Stimulated activated CD8-positive, alpha-beta memory T cell treated with anti-CD3 and anti-CD28 coated beads, Interleukin-4, amount 100 ng/mL, for 24 hours (primary cell): ENCODE results near the gene NUDT22.

ENCODE experiments used
- DNase-seq: peaks from one replicate; pipeline ENCODE4 v3.0.0-alpha.2; 2020; ENCODE audit warnings: low read depth

Gene NUDT22

GRCh38 chr11:64207256-64208085 lies 18.6 kb upstream of the NUDT22 start:
- peak; percentile 81 for DNase-seq

- DNase-seq, result no peak
These were observed 17.8 kb upstream of the NUDT22 start for GRCh38 chr11:64208086-64208795.

- DNase-seq, result no peak
These were observed 17.1 kb upstream of the NUDT22 start for GRCh38 chr11:64208796-64209562.

GRCh38 chr11:64209563-64209843 lies 16.6 kb upstream of the NUDT22 start:
- DNase-seq, result no peak

- no peak for DNase-seq
These were observed 15.6 kb upstream of the NUDT22 start for GRCh38 chr11:64210301-64211020.

DNA sequence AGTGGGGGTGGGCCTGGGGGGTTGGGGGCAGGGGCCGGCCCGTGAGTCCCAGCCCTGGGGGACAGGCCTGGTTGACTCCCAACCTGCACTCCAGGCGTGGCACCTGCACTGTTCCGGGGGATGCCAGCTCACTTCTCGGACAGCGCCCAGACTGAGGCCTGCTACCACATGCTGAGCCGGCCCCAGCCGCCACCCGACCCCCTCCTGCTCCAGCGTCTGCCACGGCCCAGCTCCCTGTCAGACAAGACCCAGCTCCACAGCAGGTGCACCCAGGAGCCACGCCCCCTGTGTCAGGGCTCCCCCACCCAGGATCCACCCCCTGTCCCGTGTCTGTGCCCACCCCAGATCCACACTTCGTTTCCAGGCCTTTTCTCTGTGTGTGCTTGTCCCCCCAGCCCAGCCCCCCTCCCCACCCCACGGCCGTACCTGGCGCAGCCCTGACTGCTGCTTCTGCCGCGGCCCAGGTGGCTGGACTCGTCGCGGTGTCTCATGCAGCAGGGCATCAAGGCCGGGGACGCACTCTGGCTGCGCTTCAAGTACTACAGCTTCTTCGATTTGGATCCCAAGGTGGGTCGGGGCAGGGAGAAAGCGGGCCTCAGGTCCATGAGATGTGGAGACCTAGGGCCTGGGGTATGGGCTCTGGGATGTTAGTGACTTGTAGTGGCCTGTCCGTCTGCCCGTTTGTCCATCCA lies 14.7 kb upstream of the NUDT22 start:
- DNase-seq, result no peak

- no peak for DNase-seq
These were observed 9.2 kb upstream of the NUDT22 start for GRCh38 chr11:64216879-64217278.

- no peak for DNase-seq
These were observed 7.3 kb upstream of the NUDT22 start for GRCh38 chr11:64218628-64219353.

DNA sequence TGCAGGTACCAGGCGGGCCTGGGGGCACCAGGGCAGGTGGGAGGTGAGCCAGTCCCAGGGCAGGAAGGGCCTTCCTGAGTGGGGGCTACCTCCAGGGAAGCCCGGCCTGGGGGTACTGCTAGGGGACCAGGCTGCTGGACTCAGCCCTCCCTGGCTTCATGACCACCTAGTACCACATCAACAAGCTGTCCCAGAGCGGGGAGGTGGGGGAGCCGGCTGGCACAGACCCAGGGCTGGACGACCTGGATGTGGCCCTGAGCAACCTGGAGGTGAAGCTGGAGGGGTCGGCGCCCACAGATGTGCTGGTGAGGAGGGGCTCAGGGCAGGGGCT lies 6.8 kb upstream of the NUDT22 start:
- no peak for DNase-seq

DNA sequence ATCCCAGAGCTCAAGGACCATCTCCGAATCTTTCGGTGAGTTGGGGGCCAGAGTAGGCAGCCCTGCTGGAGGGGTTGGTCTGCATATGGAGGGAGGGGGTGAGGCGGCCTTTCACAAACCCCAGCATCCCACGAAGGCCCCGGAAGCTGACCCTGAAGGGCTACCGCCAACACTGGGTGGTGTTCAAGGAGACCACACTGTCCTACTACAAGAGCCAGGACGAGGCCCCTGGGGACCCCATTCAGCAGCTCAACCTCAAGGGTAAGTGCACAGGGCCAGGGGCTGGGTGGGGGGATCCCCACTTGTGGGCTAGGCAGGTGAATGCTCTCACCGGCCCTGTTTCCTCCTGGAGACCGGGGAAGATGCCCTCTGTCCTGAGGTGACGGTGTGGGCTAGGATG lies 6.3 kb upstream of the NUDT22 start:
- no peak for DNase-seq

- no peak for DNase-seq
These were observed 5.8 kb upstream of the NUDT22 start for GRCh38 chr11:64220271-64220670.

GRCh38 chr11:64220798-64221197 lies 5.3 kb upstream of the NUDT22 start:
- no peak for DNase-seq

DNA sequence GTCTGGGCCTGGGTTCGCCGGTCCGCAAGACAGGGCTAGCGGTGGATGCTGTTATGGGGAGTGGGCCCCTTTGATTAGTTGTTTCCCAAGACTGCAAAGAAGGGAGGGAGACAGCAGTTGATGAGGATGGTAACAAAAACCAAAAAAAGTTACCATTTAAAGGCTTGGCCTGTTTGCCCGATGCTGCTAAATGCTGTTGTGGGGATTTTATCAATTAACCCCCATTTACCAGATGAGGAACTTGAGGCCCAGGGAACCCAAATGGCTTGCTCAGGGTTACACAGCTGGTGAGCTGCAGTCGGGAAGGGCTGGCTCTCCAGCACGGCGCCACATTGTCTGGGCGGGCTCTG lies 3.4 kb upstream of the NUDT22 start:
- no peak for DNase-seq

DNA sequence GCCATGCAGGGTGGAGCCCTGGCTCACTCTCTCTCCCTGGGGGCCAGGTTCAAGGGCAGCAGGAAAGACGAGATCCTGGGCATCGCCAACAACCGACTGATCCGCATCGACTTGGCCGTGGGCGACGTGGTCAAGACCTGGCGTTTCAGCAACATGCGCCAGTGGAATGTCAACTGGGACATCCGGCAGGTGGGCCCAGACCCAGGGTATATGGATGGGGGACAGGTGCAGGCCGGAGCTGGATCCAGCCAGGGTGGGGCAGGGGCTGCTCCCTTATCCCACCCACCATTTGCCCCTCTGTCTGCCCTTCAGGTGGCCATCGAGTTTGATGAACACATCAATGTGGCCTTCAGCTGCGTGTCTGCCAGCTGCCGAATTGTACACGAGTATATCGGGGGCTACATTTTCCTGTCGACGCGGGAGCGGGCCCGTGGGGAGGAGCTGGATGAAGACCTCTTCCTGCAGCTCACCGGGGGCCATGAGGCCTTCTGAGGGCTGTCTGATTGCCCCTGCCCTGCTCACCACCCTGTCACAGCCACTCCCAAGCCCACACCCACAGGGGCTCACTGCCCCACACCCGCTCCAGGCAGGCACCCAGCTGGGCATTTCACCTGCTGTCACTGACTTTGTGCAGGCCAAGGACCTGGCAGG lies 2.9 kb upstream of the NUDT22 start:
- DNase-seq, result no peak

DNA sequence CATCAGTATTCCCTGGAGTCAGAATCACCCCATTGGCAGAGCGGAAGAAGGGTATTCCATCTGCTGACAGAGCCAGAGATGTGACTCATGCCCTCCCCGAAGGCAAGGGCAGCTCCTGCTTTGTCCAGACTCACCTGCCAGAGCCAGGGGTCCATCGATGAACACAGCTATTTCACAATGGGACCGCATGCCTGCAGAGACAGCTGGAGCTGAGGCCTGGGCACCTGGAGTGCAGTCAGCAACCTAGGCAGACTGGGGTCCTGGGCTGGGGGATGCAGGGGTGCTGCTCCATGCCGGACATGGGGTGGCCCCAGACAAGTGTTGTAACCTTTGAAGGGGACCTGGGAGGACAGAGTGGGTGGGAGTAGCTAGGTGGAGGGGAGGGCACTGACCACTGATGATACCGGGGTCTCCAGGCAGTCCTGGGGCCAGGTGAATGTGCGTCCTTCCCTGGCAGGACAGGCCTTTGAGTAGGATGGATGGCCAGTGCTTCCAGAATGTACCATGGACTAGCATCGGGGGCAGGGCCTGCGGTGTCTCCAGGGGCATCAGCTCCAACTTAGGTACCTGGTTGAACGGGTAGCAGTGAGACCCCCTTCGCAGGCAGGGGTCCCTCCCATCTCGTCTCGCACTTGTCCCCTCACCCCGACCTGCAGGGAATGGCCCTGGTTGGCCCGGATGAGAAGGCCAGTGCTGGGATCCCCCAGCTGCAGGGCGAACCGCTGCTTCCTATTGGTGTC lies 1.8 kb upstream of the NUDT22 start:
- DNase-seq, result no peak

GRCh38 chr11:64224891-64225607 lies 1.0 kb upstream of the NUDT22 start:
- no peak for DNase-seq

GRCh38 chr11:64226507-64227051 lies 505 bp downstream of the NUDT22 start:
- no peak for DNase-seq

GRCh38 chr11:64227405-64227956 lies 1.4 kb downstream of the NUDT22 start:
- DNase-seq, result no peak
